Measurements from ENCODE around the gene ABCC3. TPM values are rescaled to one million over a fixed set of nuclear protein-coding genes. Genes with fewer than 3 reads are reported as not detected.

ABCC3 gene
- 91.0 to 164 TPM (median 132 TPM) in 5 replicates for total RNA-seq (2022; extraction: Qiagen RNA extraction)

GRCh38 chr17:50634224-50634914 lies at the start of gene ABCC3:
ABCC3 (plus strand) TSS chr17:50634881; CDS start chr17:50634937, 56 bp downstream.

GRCh38 chr17:50707289-50708049 lies 72.8 kb downstream of the ABCC3 start, which contains the start of gene ANKRD40:
ANKRD40 (minus strand) TSS chr17:50707914; CDS start chr17:50707654, 260 bp downstream.

GRCh38 chr17:50719144-50719923 lies 84.7 kb downstream of the ABCC3 start, which contains the start of gene LUC7L3:
LUC7L3 (plus strand) TSS chr17:50719603; CDS start chr17:50719733, 130 bp downstream.

Other genes with a start within 250 kb of the ABCC3 start
- gene LRRC59, start 237.4 kb upstream of the ABCC3 start, total RNA-seq (2022; extraction: Qiagen RNA extraction), result 240 to 258 TPM (median 249 TPM) in 5 replicates
- gene ACSF2, start 208.7 kb upstream of the ABCC3 start, total RNA-seq (2022; extraction: Qiagen RNA extraction), result 11.7 to 17.2 TPM (median 12.4 TPM) in 5 replicates
- gene CHAD, start 166.0 kb upstream of the ABCC3 start, total RNA-seq (2022; extraction: Qiagen RNA extraction), result not detected in 5 replicates
- gene RSAD1, start 156.0 kb upstream of the ABCC3 start, total RNA-seq (2022; extraction: Qiagen RNA extraction), result 22.7 to 31.6 TPM (median 31.1 TPM) in 5 replicates
- gene MYCBPAP, start 126.4 kb upstream of the ABCC3 start, total RNA-seq (2022; extraction: Qiagen RNA extraction), result 0.38 to 0.61 TPM (median 0.54 TPM) in 5 replicates
- 0.14 to 0.34 TPM (median 0.18 TPM) in 5 replicates for gene EPN3, start 102.1 kb upstream of the ABCC3 start, total RNA-seq (2022; extraction: Qiagen RNA extraction)
- gene SPATA20, start 87.7 kb upstream of the ABCC3 start, total RNA-seq (2022; extraction: Qiagen RNA extraction), result 58.5 to 82.5 TPM (median 77.0 TPM) in 5 replicates
- 2.7 to 4.9 TPM (median 4.6 TPM) in 5 replicates for gene CACNA1G, start 74.2 kb upstream of the ABCC3 start, total RNA-seq (2022; extraction: Qiagen RNA extraction)
- gene ANKRD40, start 73.0 kb downstream of the ABCC3 start, total RNA-seq (2022; extraction: Qiagen RNA extraction), result 46.8 to 56.6 TPM (median 50.2 TPM) in 5 replicates
- gene LUC7L3, start 84.7 kb downstream of the ABCC3 start, total RNA-seq (2022; extraction: Qiagen RNA extraction), result 71.2 to 104 TPM (median 88.1 TPM) in 5 replicates
- gene ANKRD40CL, start 132.6 kb downstream of the ABCC3 start, total RNA-seq (2022; extraction: Qiagen RNA extraction), result not detected in 5 replicates
- 0.03 to 0.06 TPM (median 0.05 TPM) in 3 of 5 replicates, not detected in the others for gene WFIKKN2, start 200.7 kb downstream of the ABCC3 start, total RNA-seq (2022; extraction: Qiagen RNA extraction)
- gene TOB1, start 231.5 kb downstream of the ABCC3 start, total RNA-seq (2022; extraction: Qiagen RNA extraction), result 90.3 to 105 TPM (median 96.1 TPM) in 5 replicates

Measured in A549 treated with dexamethasone at 1 μM for 4 hours (cell line).